Fibroblast of lung (primary cell): ENCODE data around the gene WWOX. TPM values are rescaled to one million over a fixed set of nuclear protein-coding genes. Genes with fewer than 3 reads are reported as not detected.

Experiments used
- DNase-seq, 2 donors: peaks; one replicate each; pipeline versions ENCODE4 v3.0.0 to v3.0.0-alpha.2; 2010; ENCODE audit warnings: low read depth in 2 of 2
- H2AFZ ChIP-seq: 2 replicates; pipeline ENCODE4 v1.5.1; 2012; ENCODE audit warnings: low read length, control low read depth, inconsistent platforms
- H3K27ac ChIP-seq: 2 replicates; pipeline ENCODE4 v1.5.1; 2011; ENCODE audit warnings: low read length, control low read depth; ENCODE audit not compliant: insufficient read depth
- H3K27me3 ChIP-seq: 2 replicates; pipeline ENCODE4 v1.5.1; 2011; ENCODE audit warnings: mild to moderate bottlenecking, low read length; ENCODE audit not compliant: control insufficient read depth, insufficient read depth
- H3K36me3 ChIP-seq: 2 replicates; pipeline ENCODE4 v1.5.1; 2011; ENCODE audit warnings: low read length; ENCODE audit not compliant: control insufficient read depth, insufficient read depth
- H3K4me1 ChIP-seq: 2 replicates; pipeline ENCODE4 v1.5.1; 2011; ENCODE audit warnings: low read length; ENCODE audit not compliant: control insufficient read depth, insufficient read depth; ENCODE audit errors: extremely low read depth
- H3K4me2 ChIP-seq: 2 replicates; pipeline ENCODE4 v1.5.1; 2011; ENCODE audit warnings: low read length, control low read depth; ENCODE audit not compliant: insufficient read depth; ENCODE audit errors: extremely low read depth
- H3K4me3 ChIP-seq, 4 experiments: fragments of 200-600 bp in 1 of 4; sonication (generic) in 1 of 4; replicated peaks in 1 of 4; 2 replicates each; pipeline ENCODE4 v1.5.1; 2011 to 2016; ENCODE audit warnings: low read length in 4 of 4, low read depth in 3 of 4, mild to moderate bottlenecking in 3 of 4, control low read depth in 2 of 4, inconsistent platforms in 1 of 4, mixed read lengths in 1 of 4; ENCODE audit not compliant: insufficient read depth in 1 of 4; ENCODE audit errors: control extremely low read depth in 1 of 4
- H3K79me2 ChIP-seq: 2 replicates; pipeline ENCODE4 v1.5.1; 2012; ENCODE audit warnings: mild to moderate bottlenecking, low read length, inconsistent platforms; ENCODE audit not compliant: control insufficient read depth, insufficient read depth
- H3K9ac ChIP-seq: 2 replicates; pipeline ENCODE4 v1.5.1; 2011; ENCODE audit warnings: mild to moderate bottlenecking, low read length, control low read depth; ENCODE audit not compliant: insufficient read depth
- H3K9me3 ChIP-seq: 2 replicates; pipeline ENCODE4 v1.5.1; 2012; ENCODE audit warnings: low read depth, low read length; ENCODE audit not compliant: control insufficient read depth, insufficient read depth
- H4K20me1 ChIP-seq: 2 replicates; pipeline ENCODE4 v1.5.1; 2011; ENCODE audit warnings: low read length; ENCODE audit not compliant: control insufficient read depth, insufficient read depth; ENCODE audit errors: extremely low read depth
- CTCF ChIP-seq, 2 donors: IDR thresholded peaks in 1 of 2; conservative IDR thresholded peaks in 1 of 2; 1 replicate in 1 of 2; 2 replicates in 1 of 2; pipeline ENCODE4 v1.5.1; 2011 to 2012; ENCODE audit warnings: low read length in 2 of 2, control low read depth in 1 of 2, inconsistent platforms in 1 of 2, low read depth in 1 of 2, mild to moderate bottlenecking in 1 of 2
- EZH2 ChIP-seq: IDR thresholded peaks from 2 replicates; pipeline ENCODE4 v1.5.1; 2012; ENCODE audit warnings: low read length, control low read depth, mild to moderate bottlenecking; ENCODE audit errors: missing control alignments
- polyA plus RNA-seq, 2 donors: library from polyadenylated mRNA; depleted of rRNA in 1 of 2; stranded (reverse) in 1 of 2; unstranded in 1 of 2; fragments of >200 nt; gene quantifications; 2 replicates each; pipeline ENCODE4 v1.2.1, GENCODE V29; 2011 to 2012; ENCODE audit warnings: missing spikeins in 1 of 2
- total RNA-seq: library from RNA; depleted of rRNA; stranded (reverse); fragments of >200 nt; gene quantifications from 2 replicates; pipeline ENCODE4 v1.2.1, GENCODE V29; 2014

WWOX gene
- total and polyA plus RNA-seq, 2 donors (not counting 1 experiment from before 2014, with no cell fraction given) = 5.6 to 16.3 TPM

- no peaks in the 10 kb centered on the region for H3K4me1 ChIP-seq
- no peaks in the 10 kb centered on the region for H3K36me3 ChIP-seq
- no peak overlapping the region for H3K27ac ChIP-seq
- TF ChIP-seq EZH2 (no peak), CTCF (conservative IDR thresholded peaks at IDR 0.05 in 1 of 2, IDR thresholded peaks at IDR 0.05 in 1 of 2; ENCODE audit: low read depth in 1 of 2, low read length in 2 of 2) (no peak)
- no peak overlapping the region for H3K4me2 ChIP-seq
- no peak overlapping the region for H2AFZ ChIP-seq
- no peak overlapping the region for H3K9ac ChIP-seq
- H3K79me2 ChIP-seq = no peaks in the 10 kb centered on the region
- no peak for DNase-seq
- no peak overlapping the region for H3K4me3 ChIP-seq
- no peaks in the 10 kb centered on the region for H3K27me3 ChIP-seq
- no peaks in the 10 kb centered on the region for H3K9me3 ChIP-seq
- no peaks in the 10 kb centered on the region for H4K20me1 ChIP-seq
Measured at GRCh38 chr16:78761427-78761826, 662.0 kb downstream of the WWOX start.

DNA sequence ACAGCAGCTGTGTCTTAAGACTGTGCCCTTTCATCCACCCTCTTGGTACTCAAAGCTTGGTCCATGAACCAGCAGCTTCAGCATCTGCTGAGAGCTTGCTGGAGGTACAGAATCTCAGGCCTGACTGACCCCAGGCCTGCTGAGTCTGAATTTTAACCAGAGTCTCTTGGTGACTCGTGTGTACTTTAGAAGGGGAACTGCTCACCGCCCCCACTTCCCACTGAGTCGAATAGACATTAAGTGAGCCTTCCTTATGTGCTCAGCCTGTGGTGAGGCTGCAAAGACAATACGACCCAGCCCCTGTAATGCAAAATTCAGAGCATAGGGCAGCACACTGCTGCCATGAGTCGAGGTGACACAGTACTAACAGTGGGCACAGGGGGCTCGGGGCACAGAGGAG, 662.8 kb downstream of the WWOX start:
- no peak overlapping the region for H3K4me3 ChIP-seq
- H3K9me3 ChIP-seq = no peaks in the 10 kb centered on the region
- no peak for DNase-seq
- no peak overlapping the region for H3K4me2 ChIP-seq
- H3K27ac ChIP-seq = no peak overlapping the region
- TF ChIP-seq CTCF (conservative IDR thresholded peaks at IDR 0.05 in 1 of 2, IDR thresholded peaks at IDR 0.05 in 1 of 2; ENCODE audit: low read depth in 1 of 2, low read length in 2 of 2) = no peak
- no peak for TF ChIP-seq EZH2
- H2AFZ ChIP-seq = no peak overlapping the region
- no peaks in the 10 kb centered on the region for H3K36me3 ChIP-seq
- no peaks in the 10 kb centered on the region for H3K4me1 ChIP-seq
- H3K27me3 ChIP-seq = no peaks in the 10 kb centered on the region
- H4K20me1 ChIP-seq = no peaks in the 10 kb centered on the region
- H3K79me2 ChIP-seq = no peaks in the 10 kb centered on the region
- H3K9ac ChIP-seq = no peak overlapping the region

- no peak overlapping the region for H3K4me3 ChIP-seq
- no peaks in the 10 kb centered on the region for H3K79me2 ChIP-seq
- H4K20me1 ChIP-seq = no peaks in the 10 kb centered on the region
- H3K27ac ChIP-seq = no peak overlapping the region
- no peaks in the 10 kb centered on the region for H3K27me3 ChIP-seq
- no peaks in the 10 kb centered on the region for H3K9me3 ChIP-seq
- no peak for TF ChIP-seq CTCF (conservative IDR thresholded peaks at IDR 0.05 in 1 of 2, IDR thresholded peaks at IDR 0.05 in 1 of 2; ENCODE audit: low read depth in 1 of 2, low read length in 2 of 2)
- TF ChIP-seq EZH2 = no peak
- no peak overlapping the region for H3K4me2 ChIP-seq
- H3K36me3 ChIP-seq = no peaks in the 10 kb centered on the region
- no peak overlapping the region for H2AFZ ChIP-seq
- H3K4me1 ChIP-seq = no peaks in the 10 kb centered on the region
- DNase-seq = peak in 1 of 2 donors; percentile 22
- no peak overlapping the region for H3K9ac ChIP-seq
Measured at GRCh38 chr16:78763821-78764440, 664.5 kb downstream of the WWOX start.
